ENCODE results near the gene LMNB1.
"Not testable (repeated sequence)": the region's sequence is repeated elsewhere in the genome, so short reads cannot be mapped to it uniquely, and the experiment has no call there.

DNA sequence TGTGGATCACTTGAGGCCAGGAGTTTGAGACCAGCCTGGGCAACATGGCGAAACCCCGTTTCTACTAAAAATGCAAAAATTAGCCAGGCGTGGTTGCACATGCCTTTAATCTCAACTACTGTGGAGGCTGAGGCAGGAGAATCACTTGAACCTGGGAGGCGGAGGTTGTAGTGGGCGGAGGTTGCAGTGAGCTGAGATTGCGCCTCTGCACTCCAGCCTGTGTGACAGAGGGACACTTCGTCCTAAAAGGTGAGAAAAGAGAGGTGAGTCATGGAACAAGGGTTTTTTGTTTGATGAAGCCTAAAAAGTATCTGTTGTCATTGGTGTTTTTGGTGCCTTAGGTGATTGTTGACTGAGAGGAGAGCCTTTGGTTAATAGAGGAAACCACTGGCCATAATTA lies 11.5 kb downstream of the LMNB1 start:
- not testable (repeated sequence) for TF ChIP-seq CTCF (optimal IDR thresholded peaks at IDR 0.05 in 1 of 3, IDR thresholded peaks at IDR 0.05 in 1 of 3, conservative IDR thresholded peaks at IDR 0.05 in 1 of 3; ENCODE audit: extremely low read depth in 1 of 3, insufficient read depth in 2 of 3, low read length in 3 of 3); EZH2 (IDR thresholded peaks at IDR 0.05; ENCODE audit: low read length)

All from keratinocyte (primary cell).